ENCODE measurements around the gene CDC7. TPM values are rescaled to one million over a fixed set of nuclear protein-coding genes. Genes with fewer than 3 reads are reported as not detected.

Gene CDC7
- total RNA-seq, 1 donor from 2014 or later, result 64.8 TPM

GRCh38 chr1:91476533-91477217 lies 24.0 kb upstream of the CDC7 start:
- TF ChIP-seq CTCF (conservative IDR thresholded peaks at IDR 0.05), result no peak
- no peak overlapping the region for H3K27ac Mint-ChIP-seq (ENCODE audit: unreplicated experiment)
- DNase-seq (ENCODE audit: low read depth, low spot score), result no peak
- no peak overlapping the region for H3K4me3 Mint-ChIP-seq
- H3K36me3 Mint-ChIP-seq (ENCODE audit: low read depth), result no peaks in the 10 kb centered on the region
- no peaks in the 10 kb centered on the region for H3K4me1 Mint-ChIP-seq
- no peaks in the 10 kb centered on the region for H3K27me3 Mint-ChIP-seq (ENCODE audit: low read depth)
- H3K9me3 Mint-ChIP-seq, result no peaks in the 10 kb centered on the region

GRCh38 chr1:91487469-91487868 lies 13.2 kb upstream of the CDC7 start:
- H3K4me3 Mint-ChIP-seq, result no peak overlapping the region
- no peak for TF ChIP-seq CTCF (conservative IDR thresholded peaks at IDR 0.05)
- no peak overlapping the region for H3K27ac Mint-ChIP-seq (ENCODE audit: unreplicated experiment)
- no peaks in the 10 kb centered on the region for H3K4me1 Mint-ChIP-seq
- peaks cover 5% of the 10 kb centered on the region for H3K9me3 Mint-ChIP-seq
- no peaks in the 10 kb centered on the region for H3K27me3 Mint-ChIP-seq (ENCODE audit: low read depth)
- no peaks in the 10 kb centered on the region for H3K36me3 Mint-ChIP-seq (ENCODE audit: low read depth)
- DNase-seq (ENCODE audit: low read depth, low spot score), result no peak

- TF ChIP-seq CTCF (conservative IDR thresholded peaks at IDR 0.05), result no peak
- Mint-ChIP-seq H3K27ac (ENCODE audit: unreplicated experiment) (no peak overlapping the region), H3K36me3 (ENCODE audit: low read depth) (no peaks in the 10 kb centered on the region), H3K9me3 (peaks cover 4% of the 10 kb centered on the region), H3K4me3 (no peak overlapping the region), H3K27me3 (ENCODE audit: low read depth) (no peaks in the 10 kb centered on the region), H3K4me1 (no peaks in the 10 kb centered on the region)
- no peak for DNase-seq (ENCODE audit: low read depth, low spot score)
These were observed 10.2 kb upstream of the CDC7 start for GRCh38 chr1:91490501-91490900.

DNA sequence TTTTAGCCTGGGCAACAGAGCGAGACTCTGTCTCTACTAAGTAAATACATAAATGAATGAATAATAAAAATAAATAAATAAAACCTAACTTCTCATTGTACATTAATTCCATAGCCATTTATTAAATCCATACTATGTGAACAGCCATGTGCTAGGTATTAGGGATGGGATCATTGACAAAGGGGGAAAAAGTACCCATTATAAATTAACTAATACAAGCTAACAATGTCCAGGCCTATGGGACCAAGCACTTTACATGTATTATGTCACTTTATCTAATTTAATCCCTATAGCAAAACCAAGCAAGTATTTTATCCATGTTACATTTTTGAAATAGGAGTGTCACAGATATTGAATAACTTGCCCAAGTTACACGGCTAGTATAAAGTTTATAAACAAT lies 2.6 kb upstream of the CDC7 start:
- DNase-seq (ENCODE audit: low read depth, low spot score), result no peak
- H3K4me3 Mint-ChIP-seq, result no peak overlapping the region
- no peak for TF ChIP-seq CTCF (conservative IDR thresholded peaks at IDR 0.05)
- peaks cover 1% of the 10 kb centered on the region for H3K9me3 Mint-ChIP-seq
- H3K4me1 Mint-ChIP-seq, result peaks cover 17% of the 10 kb centered on the region
- no peak overlapping the region for H3K27ac Mint-ChIP-seq (ENCODE audit: unreplicated experiment)
- H3K27me3 Mint-ChIP-seq (ENCODE audit: low read depth), result no peaks in the 10 kb centered on the region
- peaks cover 4% of the 10 kb centered on the region for H3K36me3 Mint-ChIP-seq (ENCODE audit: low read depth)

DNA sequence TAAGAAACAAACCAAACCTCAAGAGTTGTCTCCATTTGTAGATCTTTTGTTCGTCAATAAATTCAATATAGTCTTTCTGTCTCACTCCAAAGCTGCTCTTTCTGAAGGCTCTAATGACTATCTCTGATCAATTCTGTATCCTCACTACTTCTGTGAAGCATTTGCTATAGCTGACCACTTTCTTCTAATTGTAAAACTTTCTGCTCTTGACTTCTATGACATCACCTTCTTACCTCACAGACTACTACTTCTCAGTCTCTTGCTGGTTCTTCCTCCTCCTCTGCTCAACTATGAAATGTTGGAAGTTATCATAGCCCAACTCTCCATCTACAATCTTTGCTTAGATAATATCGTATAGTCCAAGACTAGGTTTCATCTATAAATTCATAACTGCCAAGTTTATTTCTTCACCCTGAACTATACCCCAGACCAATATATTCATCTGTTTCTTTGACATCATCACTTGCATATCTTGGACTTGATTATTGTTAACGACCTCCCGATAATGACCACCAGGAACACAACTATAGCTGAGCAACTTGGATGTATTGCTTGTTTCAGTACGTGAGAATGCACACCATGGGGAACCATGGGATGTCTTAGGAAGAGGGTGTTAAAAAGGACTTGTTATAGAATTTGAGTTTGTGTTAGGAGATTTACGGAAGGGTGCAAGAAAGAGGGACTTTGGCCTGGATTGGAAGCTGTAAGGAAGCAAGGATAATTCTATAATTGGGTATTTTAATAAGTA lies 2.0 kb upstream of the CDC7 start:
- TF ChIP-seq CTCF (conservative IDR thresholded peaks at IDR 0.05), result no peak
- no peaks in the 10 kb centered on the region for H3K9me3 Mint-ChIP-seq
- peaks cover 19% of the 10 kb centered on the region for H3K4me1 Mint-ChIP-seq
- H3K4me3 Mint-ChIP-seq, result no peak overlapping the region
- H3K36me3 Mint-ChIP-seq (ENCODE audit: low read depth), result peaks cover 4% of the 10 kb centered on the region
- no peaks in the 10 kb centered on the region for H3K27me3 Mint-ChIP-seq (ENCODE audit: low read depth)
- DNase-seq (ENCODE audit: low read depth, low spot score), result no peak
- no peak overlapping the region for H3K27ac Mint-ChIP-seq (ENCODE audit: unreplicated experiment)
